Measurements from ENCODE around the gene TLCD3B.

Gene TLCD3B

DNA sequence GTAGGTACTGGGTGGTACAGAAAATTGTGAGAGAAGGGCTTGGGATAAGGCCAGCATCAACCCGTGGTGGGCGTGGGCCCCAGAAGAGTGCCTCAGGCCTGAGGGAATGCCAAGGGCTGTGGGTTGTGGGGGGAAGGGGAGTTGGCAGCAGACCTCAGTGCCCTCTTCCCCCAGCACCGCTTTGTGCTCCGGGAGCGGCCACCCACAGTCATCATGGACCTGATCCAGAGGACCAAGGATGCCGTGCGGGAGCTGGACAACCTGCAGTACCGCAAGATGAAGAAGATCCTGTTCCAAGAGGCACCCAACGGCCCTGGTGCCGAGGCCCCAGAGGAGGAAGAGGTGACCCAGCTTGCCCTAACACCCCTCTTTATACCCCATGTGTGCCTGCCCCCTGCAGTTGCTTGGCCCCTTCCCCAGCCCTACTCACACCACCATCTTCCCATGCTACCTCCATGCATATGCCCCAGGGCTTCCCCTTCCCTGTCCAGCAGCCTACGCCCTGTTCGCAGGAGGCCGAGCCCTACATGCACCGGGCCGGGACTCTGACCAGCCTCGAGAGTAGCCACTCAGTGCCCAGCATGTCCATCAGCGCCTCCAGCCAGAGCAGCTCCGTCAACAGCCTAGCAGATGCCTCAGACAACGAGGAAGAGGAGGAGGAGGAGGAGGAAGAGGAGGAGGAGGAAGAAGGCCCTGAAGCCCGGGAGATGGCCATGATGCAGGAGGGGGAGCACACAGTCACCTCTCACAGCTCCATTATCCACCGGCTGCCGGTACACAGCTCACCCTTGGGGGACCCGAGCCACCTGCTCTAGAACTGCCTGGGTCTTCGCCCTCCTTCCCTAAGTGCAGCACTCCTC lies 48.3 kb downstream of the TLCD3B start:
- CTCF ChIA-PET, result interaction anchor here (0.6 kb wide), 1 partner anchor 39 kb away, joined by 3 read pairs; no protein-coding TSS in a partner anchor
- POLR2A ChIA-PET, result interaction anchor here (7.6 to 10.5 kb wide), 2 partner anchors 7 to 11 kb away, joined by 72 to 74 read pairs; partner anchors contain the start of genes HIRIP3, INO80E and TAOK2
- no peak for DNase-seq (ENCODE audit: extremely low spot score)
- TF ChIP-seq ARNT (IDR thresholded peaks at IDR 0.05) (no peak), FOXK2 (IDR thresholded peaks at IDR 0.05) (no peak), ZNF384 (IDR thresholded peaks at IDR 0.05) (no peak), NFRKB (IDR thresholded peaks at IDR 0.05) (no peak), LEF1 (IDR thresholded peaks at IDR 0.05; ENCODE audit: borderline replicate concordance) (no peak), CTBP1 (IDR thresholded peaks at IDR 0.05; ENCODE audit: borderline replicate concordance) (no peak), SP1 (IDR thresholded peaks at IDR 0.05) (no peak)
- TF ChIP-seq, protein P1, sequence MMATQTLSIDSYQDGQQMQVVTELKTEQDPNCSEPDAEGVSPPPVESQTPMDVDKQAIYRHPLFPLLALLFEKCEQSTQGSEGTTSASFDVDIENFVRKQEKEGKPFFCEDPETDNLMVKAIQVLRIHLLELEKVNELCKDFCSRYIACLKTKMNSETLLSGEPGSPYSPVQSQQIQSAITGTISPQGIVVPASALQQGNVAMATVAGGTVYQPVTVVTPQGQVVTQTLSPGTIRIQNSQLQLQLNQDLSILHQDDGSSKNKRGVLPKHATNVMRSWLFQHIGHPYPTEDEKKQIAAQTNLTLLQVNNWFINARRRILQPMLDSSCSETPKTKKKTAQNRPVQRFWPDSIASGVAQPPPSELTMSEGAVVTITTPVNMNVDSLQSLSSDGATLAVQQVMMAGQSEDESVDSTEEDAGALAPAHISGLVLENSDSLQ (IDR thresholded peaks at IDR 0.05), result no peak

DNA sequence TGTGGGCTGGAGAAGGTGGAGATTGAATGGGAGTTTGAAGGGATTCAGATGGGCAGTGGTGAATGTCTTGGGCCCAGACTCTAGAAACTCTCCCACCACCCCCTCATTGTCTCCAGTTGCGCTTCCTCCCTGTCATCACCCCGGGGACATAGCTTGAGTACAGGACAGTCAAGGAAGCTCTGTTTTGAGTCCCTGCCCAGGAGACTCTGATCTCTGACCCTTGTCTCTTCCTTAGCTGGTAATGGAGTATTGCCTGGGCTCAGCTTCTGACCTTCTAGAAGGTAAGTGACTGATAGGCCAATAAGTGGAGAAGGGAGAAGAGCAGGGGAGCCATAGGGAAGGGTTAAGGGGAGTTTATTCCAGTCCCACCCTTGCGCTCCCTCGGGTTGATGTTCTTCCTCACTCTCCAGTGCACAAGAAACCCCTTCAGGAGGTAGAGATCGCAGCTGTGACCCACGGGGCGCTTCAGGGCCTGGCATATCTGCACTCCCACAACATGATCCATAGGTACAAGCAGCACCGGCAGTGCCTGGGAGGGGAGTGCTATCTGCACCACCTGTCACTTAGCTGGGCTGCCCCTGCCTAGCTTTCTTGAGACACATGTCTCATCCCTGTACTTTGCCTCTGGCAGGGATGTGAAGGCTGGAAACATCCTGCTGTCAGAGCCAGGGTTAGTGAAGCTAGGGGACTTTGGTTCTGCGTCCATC lies 52.4 kb downstream of the TLCD3B start:
- ChIA-PET POLR2A (interaction anchor here (1.2 to 10.5 kb wide), 5 partner anchors 10 to 53 kb away, joined by 5 to 102 read pairs (median 10); partner anchors contain the start of genes HIRIP3, INO80E, KCTD13 and TMEM219), CTCF (no interaction called here)
- DNase-seq (ENCODE audit: extremely low spot score), result no peak
- no peak for TF ChIP-seq SP1 (IDR thresholded peaks at IDR 0.05)
- no peak for TF ChIP-seq HDGF (IDR thresholded peaks at IDR 0.05; ENCODE audit: borderline replicate concordance)
- no peak for TF ChIP-seq SUZ12 (IDR thresholded peaks at IDR 0.05)

DNA sequence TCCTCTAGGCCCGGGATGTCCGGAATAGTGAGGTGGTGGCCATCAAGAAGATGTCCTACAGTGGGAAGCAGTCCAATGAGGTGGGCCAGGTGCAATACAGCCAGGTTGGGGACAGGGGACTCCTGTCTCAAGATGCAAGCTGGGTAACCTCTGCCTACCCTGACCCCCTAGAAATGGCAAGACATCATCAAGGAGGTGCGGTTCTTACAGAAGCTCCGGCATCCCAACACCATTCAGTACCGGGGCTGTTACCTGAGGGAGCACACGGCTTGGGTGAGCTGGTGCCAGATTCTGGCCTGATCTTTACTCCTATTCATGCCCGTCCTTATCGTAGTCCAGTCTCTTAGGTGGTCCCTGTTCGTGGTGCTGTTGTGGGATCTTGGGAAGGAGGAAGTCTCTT lies 53.0 kb downstream of the TLCD3B start:
- TF ChIP-seq ARNT (IDR thresholded peaks at IDR 0.05) (no peak), FOXK2 (IDR thresholded peaks at IDR 0.05) (no peak), HDGF (IDR thresholded peaks at IDR 0.05; ENCODE audit: borderline replicate concordance) (no peak), FOXA1 (IDR thresholded peaks at IDR 0.05) (no peak), LEF1 (IDR thresholded peaks at IDR 0.05; ENCODE audit: borderline replicate concordance) (no peak), NFRKB (IDR thresholded peaks at IDR 0.05) (no peak), ZNF384 (IDR thresholded peaks at IDR 0.05) (no peak)
- ChIA-PET POLR2A (interaction anchor here (1.0 to 10.5 kb wide), 5 partner anchors 8 to 162 kb away, joined by 3 to 102 read pairs (median 72); partner anchors contain the start of genes HIRIP3, INO80E, PAGR1 and TMEM219), CTCF (no interaction called here)
- no peak for DNase-seq (ENCODE audit: extremely low spot score)

DNA sequence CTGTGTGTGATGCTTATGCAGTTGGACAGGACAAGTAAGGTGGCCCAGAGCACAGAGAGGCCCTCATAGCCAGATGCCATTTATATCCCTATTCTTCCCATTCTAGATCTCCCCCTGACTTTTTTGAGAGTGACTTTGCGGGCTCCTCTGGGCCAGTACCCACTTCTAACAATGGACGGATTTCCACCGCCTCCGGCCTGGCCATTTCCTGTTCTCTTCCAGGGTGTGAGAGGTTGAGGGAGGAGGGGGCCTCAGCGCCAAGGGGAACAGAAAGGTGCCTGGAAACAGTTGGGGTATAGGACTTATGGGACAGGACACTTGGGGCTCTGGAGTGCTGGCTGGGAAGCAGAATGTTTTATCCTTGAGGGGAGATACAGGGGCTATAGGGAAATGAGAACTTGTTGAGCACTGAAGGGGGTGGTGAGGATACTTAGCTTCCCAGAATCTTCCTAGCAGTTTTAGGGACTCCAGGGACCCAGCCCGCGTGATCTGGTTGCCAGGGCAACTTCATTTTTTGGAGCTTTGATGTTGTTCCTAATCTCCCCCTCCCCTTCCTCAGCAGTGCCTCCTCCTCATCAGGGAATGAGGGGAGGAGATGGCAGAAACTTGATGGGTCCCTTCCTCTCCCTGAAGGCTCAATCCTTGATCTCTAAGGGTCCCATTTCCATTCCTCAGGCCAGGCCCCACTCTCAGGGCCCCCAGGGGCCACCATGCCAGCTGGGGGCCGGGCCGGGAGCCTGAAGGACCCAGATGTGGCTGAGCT lies 53.8 kb downstream of the TLCD3B start:
- ChIA-PET CTCF (no interaction called here), POLR2A (interaction anchor here (1.0 to 10.5 kb wide), 6 partner anchors 9 to 161 kb away, joined by 3 to 102 read pairs (median 71); partner anchors contain the start of genes HIRIP3, INO80E, PAGR1 and TMEM219)
- no peak for DNase-seq (ENCODE audit: extremely low spot score)
- TF ChIP-seq HDGF (IDR thresholded peaks at IDR 0.05; ENCODE audit: borderline replicate concordance) (no peak), NFRKB (IDR thresholded peaks at IDR 0.05) (no peak), FOXA1 (IDR thresholded peaks at IDR 0.05) (no peak), ZNF384 (IDR thresholded peaks at IDR 0.05) (no peak), FOXM1 (IDR thresholded peaks at IDR 0.05; ENCODE audit: borderline replicate concordance) (no peak), SP1 (IDR thresholded peaks at IDR 0.05) (no peak), ELF4 (IDR thresholded peaks at IDR 0.05) (no peak), ARNT (IDR thresholded peaks at IDR 0.05) (no peak), TARDBP (IDR thresholded peaks at IDR 0.05) (no peak), LEF1 (IDR thresholded peaks at IDR 0.05; ENCODE audit: borderline replicate concordance) (no peak), CTBP1 (IDR thresholded peaks at IDR 0.05; ENCODE audit: borderline replicate concordance) (no peak)
- TF ChIP-seq, protein P1 (IDR thresholded peaks at IDR 0.05), result no peak

DNA sequence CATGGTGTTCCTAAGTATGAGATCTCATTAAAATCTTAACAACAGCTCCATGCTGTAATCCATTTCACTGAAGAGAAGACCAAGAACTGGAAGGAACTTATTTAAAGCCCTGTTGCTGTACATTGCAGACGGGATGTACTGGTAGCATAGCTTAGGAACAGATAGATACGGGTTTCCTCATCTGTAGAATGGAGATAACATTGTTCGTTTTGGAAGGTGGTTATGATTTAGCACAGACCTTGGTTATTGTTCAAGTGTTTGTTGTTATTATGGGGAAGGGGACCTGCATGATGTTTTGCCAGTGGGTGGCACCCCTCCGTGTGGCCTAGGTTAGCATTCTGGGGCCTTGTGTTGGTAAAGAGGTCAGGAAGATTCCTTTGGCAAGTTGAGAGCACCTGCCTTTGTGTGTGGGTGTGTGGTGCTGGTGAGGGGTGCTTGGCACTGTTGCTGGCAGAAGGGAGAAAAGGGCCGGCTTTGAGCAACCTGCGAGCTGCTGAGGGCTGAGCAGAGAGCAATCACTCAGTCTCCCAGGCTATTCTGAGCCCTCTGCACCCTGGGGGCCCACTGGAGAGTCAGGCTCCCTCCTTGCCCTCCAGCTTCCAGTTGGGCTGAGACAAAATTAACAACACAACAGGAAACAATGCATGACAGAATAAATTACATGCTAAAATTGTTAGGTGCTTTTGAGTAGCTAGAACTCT lies 55.1 kb downstream of the TLCD3B start:
- CTCF ChIA-PET, result interaction anchor here (0.6 to 1.9 kb wide), 2 partner anchors 16 to 69 kb away, joined by 3 to 5 read pairs; no protein-coding TSS in a partner anchor
- TF ChIP-seq, protein P1 (IDR thresholded peaks at IDR 0.05), result no peak
- TF ChIP-seq FOXA1 (IDR thresholded peaks at IDR 0.05) (no peak), FOXM1 (IDR thresholded peaks at IDR 0.05; ENCODE audit: borderline replicate concordance) (no peak), SUZ12 (IDR thresholded peaks at IDR 0.05) (no peak), CTBP1 (IDR thresholded peaks at IDR 0.05; ENCODE audit: borderline replicate concordance) (no peak), HDGF (IDR thresholded peaks at IDR 0.05; ENCODE audit: borderline replicate concordance) (no peak), BHLHE40 (IDR thresholded peaks at IDR 0.05; ENCODE audit: borderline replicate concordance) (no peak), FOXK2 (IDR thresholded peaks at IDR 0.05) (no peak), NFRKB (IDR thresholded peaks at IDR 0.05) (no peak), SP1 (IDR thresholded peaks at IDR 0.05) (no peak), TARDBP (IDR thresholded peaks at IDR 0.05) (no peak), LEF1 (IDR thresholded peaks at IDR 0.05; ENCODE audit: borderline replicate concordance) (no peak), ARNT (IDR thresholded peaks at IDR 0.05) (no peak), L3MBTL2 (conservative IDR thresholded peaks at IDR 0.05) (no peak), ZNF384 (IDR thresholded peaks at IDR 0.05) (no peak)
- DNase-seq (ENCODE audit: extremely low spot score), result no peak
- POLR2A ChIA-PET, result interaction anchor here (0.7 to 8.8 kb wide), 9 partner anchors 10 to 76 kb away, joined by 3 to 102 read pairs (median 20); partner anchors contain the start of genes HIRIP3, KCTD13, SEZ6L2 and TMEM219

Measured in HEK293T (cell line).